HUDEP-2 (cell line): Measurements from ENCODE around the gene PRKN.
"Not testable (repeated sequence)": the region's sequence is repeated elsewhere in the genome, so short reads cannot be mapped to it uniquely, and the experiment has no call there.

Source experiments
- DNase-seq, 76 experiments: peaks; one replicate each; lab custom pipeline; 2025; ENCODE audit not compliant: unreplicated experiment in 76 of 76; lab: John Stamatoyannopoulos, UW

PRKN gene

GRCh38 chr6:162390961-162391811 lies 336.4 kb downstream of the PRKN start:
- DNase-seq, result not testable (repeated sequence)

- no peak for DNase-seq
These were observed 338.1 kb downstream of the PRKN start for GRCh38 chr6:162389343-162390085.

DNA sequence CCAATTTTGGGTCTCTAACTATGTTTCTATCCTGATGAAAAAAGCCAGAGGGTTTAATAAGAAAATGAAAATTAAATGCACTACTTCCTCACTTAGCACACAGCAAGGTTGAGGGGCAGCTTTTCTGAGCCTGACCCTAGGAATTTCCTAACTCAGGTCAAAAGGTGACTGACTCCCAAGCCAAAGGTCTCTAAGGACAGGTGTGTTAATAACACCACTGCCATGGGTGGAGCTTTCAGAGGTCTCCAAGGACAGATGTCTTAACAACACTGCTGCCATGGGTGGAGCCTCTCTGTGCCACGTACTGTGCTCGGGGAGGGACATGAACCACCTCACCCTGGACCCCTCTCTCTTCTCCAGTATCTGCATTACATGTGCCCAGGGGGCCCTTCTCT lies 339.2 kb downstream of the PRKN start:
- no peak for DNase-seq

DNA sequence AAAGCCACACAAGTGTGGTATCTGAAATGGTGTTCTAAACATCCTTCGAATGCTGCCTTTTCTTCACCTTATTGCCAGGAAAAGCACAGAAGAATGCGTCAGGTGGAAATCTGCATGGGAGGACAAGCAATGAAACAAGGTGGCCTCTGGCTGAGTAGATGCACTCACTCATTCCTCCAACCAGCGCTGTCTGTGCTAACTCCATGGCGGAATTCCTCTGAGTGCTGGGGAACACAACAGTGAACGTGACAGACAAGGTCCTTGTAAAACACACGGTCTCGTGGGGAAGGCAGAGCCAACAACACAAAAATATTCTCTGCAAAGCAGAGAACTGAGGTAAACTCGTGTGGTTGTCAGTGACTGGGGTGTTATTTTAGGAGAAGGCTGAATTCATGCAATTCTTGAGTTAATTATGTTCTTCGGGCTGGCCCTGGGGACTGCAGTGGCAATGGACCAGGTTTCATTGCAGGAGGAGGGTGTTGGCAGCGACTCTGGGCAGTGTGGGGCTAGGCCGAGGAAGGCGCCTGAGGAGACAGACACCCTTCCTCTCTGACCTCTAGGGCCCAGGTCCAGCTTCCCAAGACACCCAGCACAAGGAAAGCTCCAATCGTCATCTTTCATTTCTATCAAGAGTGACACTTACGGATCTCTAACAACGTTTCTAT lies 339.7 kb downstream of the PRKN start:
- no peak for DNase-seq

- DNase-seq, result no peak
These were observed 341.6 kb downstream of the PRKN start for GRCh38 chr6:162385980-162386379.

DNA sequence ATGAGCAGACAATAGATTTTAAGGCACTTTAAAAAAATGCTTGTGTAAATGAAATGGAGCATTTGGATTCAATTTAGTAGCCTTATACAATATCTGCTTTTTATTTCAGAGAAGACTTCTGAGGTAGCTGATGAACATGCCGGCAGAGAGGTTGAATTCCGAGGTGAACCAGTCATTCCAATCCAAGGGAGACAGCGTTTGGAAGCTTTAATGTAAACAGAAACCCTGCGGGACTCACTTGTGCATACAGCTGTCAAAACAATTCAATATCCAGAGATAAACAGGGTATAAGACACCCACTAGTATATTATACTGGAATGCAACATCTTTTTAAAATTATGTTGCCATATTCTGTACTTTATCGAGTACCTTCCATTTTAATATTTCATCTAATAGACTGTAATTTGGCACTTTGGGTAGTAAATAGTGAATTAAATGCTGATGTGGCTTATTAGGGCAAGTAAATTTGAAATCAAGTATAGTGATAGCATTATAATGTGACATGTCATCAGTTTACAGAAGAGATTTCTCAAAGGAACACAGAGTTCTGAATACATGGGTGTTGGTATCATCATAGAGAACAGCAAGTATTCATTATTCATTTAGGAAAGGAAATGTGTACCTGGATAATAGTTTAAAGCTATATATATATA lies 347.7 kb downstream of the PRKN start:
- no peak for DNase-seq

DNA sequence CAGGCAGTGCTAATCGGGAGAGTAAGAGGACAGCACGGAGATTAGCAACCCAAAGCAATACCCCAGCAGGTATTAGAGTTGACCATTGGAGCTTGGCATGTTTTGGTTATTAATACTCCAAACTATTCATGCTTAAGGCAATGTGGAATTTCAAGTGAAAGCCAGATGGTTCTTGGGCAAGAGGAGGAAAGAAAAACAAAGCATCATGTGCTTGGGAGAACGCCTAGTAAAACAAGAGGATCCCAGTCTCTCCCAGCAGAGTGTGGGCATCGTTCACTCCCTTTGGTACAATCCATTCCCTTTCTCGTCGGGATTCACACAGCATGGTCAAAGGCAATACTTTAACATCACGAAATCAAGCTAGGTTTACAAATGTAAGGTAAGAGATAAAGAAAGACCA lies 349.8 kb downstream of the PRKN start:
- DNase-seq, result no peak

- no peak for DNase-seq
These were observed 353.7 kb downstream of the PRKN start for GRCh38 chr6:162373868-162374267.

DNA sequence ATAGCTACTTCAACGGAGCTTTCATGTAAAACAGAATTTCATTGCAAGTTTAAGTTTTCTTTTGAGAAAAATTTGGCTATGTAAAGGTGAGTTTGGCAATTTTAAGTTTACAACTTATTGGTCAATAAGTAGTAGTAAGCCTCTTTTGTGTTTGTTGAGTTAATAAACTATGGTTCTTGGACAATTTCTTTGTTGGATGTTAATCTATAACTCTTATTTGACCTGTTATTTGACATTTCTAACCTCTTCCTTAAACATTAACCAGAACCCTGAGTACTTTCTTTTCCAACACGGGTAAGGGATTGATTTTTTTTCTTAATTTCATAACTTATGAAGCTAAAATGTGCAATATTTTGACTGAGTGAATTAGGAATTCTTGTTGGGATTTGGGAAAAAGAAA lies 354.4 kb downstream of the PRKN start:
- DNase-seq, result no peak

GRCh38 chr6:162372106-162372505 lies 355.5 kb downstream of the PRKN start:
- no peak for DNase-seq

DNA sequence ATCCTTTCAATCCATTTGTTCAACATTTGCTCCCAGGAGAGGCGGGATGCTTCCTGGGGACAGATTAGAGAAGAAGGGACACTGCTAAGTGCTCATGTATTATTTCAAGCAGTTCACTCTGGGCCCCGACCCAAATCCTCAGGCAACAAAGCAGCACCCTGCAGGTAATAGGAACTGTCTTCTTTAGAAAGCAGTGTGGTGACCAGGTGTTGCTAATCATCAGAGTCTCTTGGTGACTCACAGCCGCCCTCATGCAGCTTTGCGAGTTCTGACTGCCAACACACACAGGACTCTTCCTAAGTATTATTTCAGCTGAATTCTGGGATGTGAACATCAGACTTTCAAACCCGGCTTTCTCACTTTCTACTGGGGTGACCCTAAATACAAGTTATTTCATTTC lies 356.4 kb downstream of the PRKN start:
- no peak for DNase-seq

DNA sequence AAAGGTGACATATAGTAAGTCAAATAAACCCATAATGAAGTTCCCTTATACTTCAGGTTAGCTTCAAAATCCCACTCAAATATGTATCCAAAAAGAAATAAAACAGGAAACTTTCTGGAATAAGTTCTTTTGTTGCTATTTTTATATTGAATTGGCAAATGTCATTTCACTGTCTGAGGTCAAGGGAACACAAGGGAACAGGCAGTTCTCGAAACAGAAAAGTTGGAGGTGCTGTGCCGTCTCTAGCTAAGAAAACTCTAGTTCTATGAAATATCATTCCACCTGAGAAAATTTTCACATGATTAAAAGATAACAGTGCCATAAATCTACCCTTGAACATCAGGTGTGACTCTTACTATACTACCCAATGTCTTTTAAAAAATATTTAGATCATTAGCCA lies 358.5 kb downstream of the PRKN start:
- DNase-seq, result no peak

GRCh38 chr6:162364488-162364887 lies 363.1 kb downstream of the PRKN start:
- peak in 55 of 76 experiments; percentile 5 to 80 (median 37) for DNase-seq

DNA sequence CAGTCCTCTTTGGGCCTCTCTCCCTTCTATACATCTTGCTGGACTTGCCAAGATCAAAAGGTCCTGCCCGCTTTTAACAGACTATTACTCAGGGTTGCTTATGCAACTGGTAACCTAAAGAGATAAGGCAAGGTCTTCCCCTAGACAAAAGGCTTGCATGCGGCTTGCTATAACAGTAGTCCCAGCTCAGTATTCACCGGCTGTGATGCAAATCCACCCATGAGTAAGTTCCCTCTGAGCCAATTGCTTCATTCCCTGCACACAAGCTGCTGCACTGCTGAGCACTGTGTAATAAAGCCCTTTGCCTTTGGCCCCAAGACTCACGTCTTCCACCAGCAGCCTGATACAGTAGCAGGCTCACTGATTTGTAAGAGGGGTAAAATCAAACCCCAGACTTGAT lies 363.8 kb downstream of the PRKN start:
- peak in 13 of 76 experiments; percentile 4 to 66 (median 24) for DNase-seq

GRCh38 chr6:162360901-162361567 lies 366.5 kb downstream of the PRKN start:
- DNase-seq, result no peak

GRCh38 chr6:162358625-162359024 lies 368.9 kb downstream of the PRKN start:
- peak in 7 of 76 experiments; percentile 5 to 50 (median 27) for DNase-seq

GRCh38 chr6:162345051-162345511 lies 382.5 kb downstream of the PRKN start:
- no peak for DNase-seq

GRCh38 chr6:162344646-162345010 lies 382.9 kb downstream of the PRKN start:
- no peak for DNase-seq

GRCh38 chr6:162343936-162344645 lies 383.5 kb downstream of the PRKN start:
- DNase-seq, result no peak
